Measurements from ENCODE around the gene USP48. TPM values are rescaled to one million over a fixed set of nuclear protein-coding genes. Genes with fewer than 3 reads are reported as not detected.

Gene USP48
- total RNA-seq, 2 donors from 2014 or later, result 129 to 143 TPM

GRCh38 chr1:21669258-21670058 is 113.5 kb downstream of the USP48 start, which contains the start of gene RAP1GAP:
Gene RAP1GAP (minus strand): TSS chr1:21669357. CDS start chr1:21620032, 49,325 bp downstream.
- Mint-ChIP-seq H3K27me3 (ENCODE audit: low read depth) (peaks cover 19% of the 10 kb centered on the region), H3K27ac (no peak within 1 kb of the TSS), H3K4me1 (ENCODE audit: low read depth) (peaks cover 10% of the 10 kb centered on the region), H3K9me3 (no peaks in the 10 kb centered on the region), H3K4me3 (peak within 1 kb of the TSS; percentile 72 to 78), H3K36me3 (ENCODE audit: insufficient read depth in 2 of 2) (no peaks in the 10 kb centered on the region)
- peak; percentile 55 to 66 for ATAC-seq (replicated peaks in 1 of 2)
- DNase-seq, result peak; percentile 46 to 57

DNA sequence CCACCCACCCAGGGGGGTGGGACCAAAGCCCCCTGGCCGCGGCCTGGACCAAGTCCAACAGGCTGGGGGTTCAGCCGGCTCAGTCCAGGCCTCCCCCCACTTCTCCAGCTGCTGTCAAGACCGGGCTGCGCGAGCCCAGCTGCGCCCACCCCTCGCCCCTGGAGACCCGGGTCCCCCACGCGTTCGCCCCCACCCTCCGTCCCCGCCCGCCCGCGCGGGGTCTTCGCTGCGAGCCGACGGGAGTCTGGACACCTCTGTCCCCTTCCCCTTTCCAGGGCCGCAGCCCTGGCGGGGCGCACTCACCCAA is 114.0 kb downstream of the USP48 start:
- peak overlapping the region; percentile 32 to 72 for H3K4me3 Mint-ChIP-seq
- H3K9me3 Mint-ChIP-seq, result no peaks in the 10 kb centered on the region
- ATAC-seq (replicated peaks in 1 of 2) (peak; percentile 3 to 8), DNase-seq (no peak)
- H3K27ac Mint-ChIP-seq, result no peak overlapping the region
- peaks cover 23% of the 10 kb centered on the region for H3K27me3 Mint-ChIP-seq (ENCODE audit: low read depth)
- H3K4me1 Mint-ChIP-seq (ENCODE audit: low read depth), result peaks cover 10% of the 10 kb centered on the region
- no peaks in the 10 kb centered on the region for H3K36me3 Mint-ChIP-seq (ENCODE audit: insufficient read depth in 2 of 2)

GRCh38 chr1:21668232-21668950 is 114.6 kb downstream of the USP48 start:
- DNase-seq (no peak), ATAC-seq (replicated peaks in 1 of 2) (no peak)
- H3K9me3 Mint-ChIP-seq, result no peaks in the 10 kb centered on the region
- H3K4me3 Mint-ChIP-seq, result peak overlapping the region; percentile 32 to 72
- peaks cover 23% of the 10 kb centered on the region for H3K27me3 Mint-ChIP-seq (ENCODE audit: low read depth)
- H3K36me3 Mint-ChIP-seq (ENCODE audit: insufficient read depth in 2 of 2), result no peaks in the 10 kb centered on the region
- no peak overlapping the region for H3K27ac Mint-ChIP-seq
- peaks cover 10% of the 10 kb centered on the region for H3K4me1 Mint-ChIP-seq (ENCODE audit: low read depth)

DNA sequence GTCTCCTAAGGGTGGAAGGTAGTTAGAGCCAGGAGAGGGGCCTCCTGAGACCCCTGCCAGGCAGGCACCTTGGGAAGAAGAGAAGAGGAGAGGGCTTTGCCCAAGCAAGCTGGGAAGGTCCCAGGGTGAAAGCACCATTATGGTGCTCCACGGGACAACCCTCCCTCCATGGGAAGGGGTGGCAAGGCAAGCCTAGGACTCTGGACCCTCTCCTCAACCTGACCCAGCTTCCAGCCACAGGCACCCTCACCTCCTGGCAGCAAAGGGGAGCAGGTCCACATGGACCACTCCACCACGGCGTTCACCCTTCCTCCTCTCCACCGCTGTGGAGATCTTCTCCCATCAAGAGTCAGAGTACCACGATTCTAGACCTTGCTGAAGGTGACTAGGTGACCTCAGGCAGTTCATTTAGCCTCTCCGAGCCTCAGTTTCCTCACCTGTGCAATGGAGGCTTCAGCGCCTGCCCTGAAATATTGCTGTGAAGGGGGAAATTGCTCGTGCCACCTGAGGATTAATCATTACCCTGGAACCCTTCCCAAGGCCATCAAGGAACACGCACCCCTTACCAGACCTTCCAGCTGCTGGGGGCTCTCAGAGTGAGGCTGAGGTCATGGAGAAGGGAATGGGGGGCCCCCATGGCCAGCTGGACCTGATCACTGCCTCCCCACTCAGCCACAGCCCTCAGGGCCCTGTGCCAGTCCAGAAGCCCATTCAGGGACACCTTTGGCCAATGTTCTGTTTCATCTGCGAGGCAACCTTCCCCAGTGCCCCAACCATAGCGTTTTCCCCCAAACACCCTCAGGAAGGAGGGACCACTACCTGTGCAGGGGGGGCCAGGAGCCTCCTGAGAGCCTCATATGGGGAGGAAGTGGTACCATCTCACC is 115.4 kb downstream of the USP48 start:
- peak overlapping the region; percentile 23 for H3K27ac Mint-ChIP-seq
- DNase-seq (no peak), ATAC-seq (replicated peaks in 1 of 2) (no peak)
- H3K4me3 Mint-ChIP-seq, result peak overlapping the region; percentile 14 to 25
- H3K4me1 Mint-ChIP-seq (ENCODE audit: low read depth), result peaks cover 10% of the 10 kb centered on the region
- H3K27me3 Mint-ChIP-seq (ENCODE audit: low read depth), result peaks cover 23% of the 10 kb centered on the region
- H3K36me3 Mint-ChIP-seq (ENCODE audit: insufficient read depth in 2 of 2), result no peaks in the 10 kb centered on the region
- no peaks in the 10 kb centered on the region for H3K9me3 Mint-ChIP-seq

DNA sequence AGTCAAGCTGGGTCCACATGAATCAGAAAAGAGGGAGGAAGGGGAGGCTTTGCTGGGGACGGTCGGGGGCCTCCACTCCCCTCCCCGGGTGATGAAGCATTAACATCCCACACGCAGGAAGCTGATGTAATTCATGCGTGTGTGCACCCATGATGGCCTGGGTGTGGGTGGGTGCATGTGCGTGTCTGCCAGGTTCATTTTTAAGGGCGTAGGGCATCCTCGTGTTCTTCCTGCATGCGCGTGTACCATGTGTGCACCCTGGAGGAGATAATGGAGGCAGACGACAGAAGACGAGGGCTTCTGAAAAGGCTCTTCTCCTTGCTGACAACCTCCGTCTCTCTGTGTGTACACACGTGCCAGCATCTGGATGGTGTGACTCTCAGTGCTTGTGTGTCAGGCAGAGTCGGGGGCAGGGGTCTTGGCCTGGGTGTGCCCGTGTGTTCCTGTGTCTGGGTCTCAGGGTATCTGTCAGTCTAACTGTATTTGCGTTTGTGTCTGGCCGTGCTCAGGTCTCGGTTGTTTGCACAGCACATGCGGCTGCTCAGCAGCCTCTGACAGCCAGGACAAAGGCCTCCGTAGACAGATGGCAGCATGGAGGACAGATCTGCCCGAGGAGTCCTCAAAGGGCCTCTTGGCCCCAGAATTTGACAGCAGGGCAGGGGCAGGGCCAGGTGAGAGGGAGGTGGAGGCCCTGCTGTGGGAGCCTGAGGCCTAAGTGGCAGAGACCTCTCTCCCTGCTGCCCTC is 116.2 kb downstream of the USP48 start:
- H3K4me3 Mint-ChIP-seq, result peak overlapping the region; percentile 14 to 25
- H3K36me3 Mint-ChIP-seq (ENCODE audit: insufficient read depth in 2 of 2), result no peaks in the 10 kb centered on the region
- no peaks in the 10 kb centered on the region for H3K9me3 Mint-ChIP-seq

GRCh38 chr1:21665711-21666575 is 117.0 kb downstream of the USP48 start:
- DNase-seq, result no peak

More for the DNA sequence above, 116.2 kb downstream of the USP48 start:
- Mint-ChIP-seq H3K4me1 (ENCODE audit: low read depth) (peaks cover 10% of the 10 kb centered on the region), H3K27me3 (ENCODE audit: low read depth) (peaks cover 26% of the 10 kb centered on the region), H3K27ac (no peak overlapping the region)
- peak in 1 of 2 donors; percentile 18 for ATAC-seq (replicated peaks in 1 of 2)
- DNase-seq, result no peak

DNA sequence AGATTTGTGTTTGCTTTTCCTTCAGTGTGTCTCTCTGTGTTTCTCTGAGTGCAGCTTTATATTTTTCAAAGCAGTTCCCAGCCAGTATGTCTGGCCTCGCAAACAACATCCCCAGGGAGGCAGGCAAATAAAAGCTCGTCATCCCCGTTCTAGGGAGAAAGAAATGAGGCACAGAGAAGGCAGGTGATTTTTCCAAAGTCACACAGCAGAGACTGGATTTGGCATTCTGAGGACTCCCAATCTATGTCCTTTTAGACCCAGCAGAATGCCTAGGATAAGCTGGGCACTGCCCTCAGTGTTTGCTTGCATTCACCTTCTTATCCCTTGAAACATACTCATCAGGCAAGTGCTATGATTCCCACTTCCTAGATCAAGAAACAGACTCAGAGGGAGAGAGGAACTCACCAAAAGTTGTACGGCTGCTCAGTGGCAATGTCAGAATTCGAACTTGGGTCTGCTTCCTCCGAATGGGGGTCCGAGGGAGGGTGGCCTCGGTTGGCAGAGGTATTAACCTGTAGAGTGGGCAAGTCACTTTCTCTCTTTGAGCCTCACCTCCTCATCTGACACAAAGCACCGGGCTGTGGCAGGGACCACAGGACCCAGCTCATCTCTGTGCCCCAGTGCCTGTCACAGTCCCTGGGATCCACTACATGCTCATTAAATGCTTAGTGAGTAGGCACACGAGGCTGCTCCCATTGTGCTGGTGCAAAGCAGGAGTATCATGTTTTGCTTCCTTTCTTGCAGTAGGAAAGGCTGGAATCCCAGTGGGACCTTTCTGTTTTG is 118.0 kb downstream of the USP48 start:
- ATAC-seq (replicated peaks in 1 of 2) (no peak), DNase-seq (no peak)
- no peaks in the 10 kb centered on the region for H3K36me3 Mint-ChIP-seq (ENCODE audit: insufficient read depth in 2 of 2)
- H3K4me1 Mint-ChIP-seq (ENCODE audit: low read depth), result peaks cover 10% of the 10 kb centered on the region
- peak overlapping the region in 1 of 2 donors; percentile 17 for H3K4me3 Mint-ChIP-seq
- H3K9me3 Mint-ChIP-seq, result no peaks in the 10 kb centered on the region
- no peak overlapping the region for H3K27ac Mint-ChIP-seq
- peaks cover 40% of the 10 kb centered on the region for H3K27me3 Mint-ChIP-seq (ENCODE audit: low read depth)

More at GRCh38 chr1:21665711-21666575, 117.0 kb downstream of the USP48 start:
- Mint-ChIP-seq H3K4me3 (peak overlapping the region in 1 of 2 donors; percentile 17), H3K36me3 (ENCODE audit: insufficient read depth in 2 of 2) (no peaks in the 10 kb centered on the region), H3K4me1 (ENCODE audit: low read depth) (peaks cover 10% of the 10 kb centered on the region), H3K27me3 (ENCODE audit: low read depth) (peaks cover 30% of the 10 kb centered on the region), H3K9me3 (no peaks in the 10 kb centered on the region), H3K27ac (peak overlapping the region; percentile 22)
- ATAC-seq (replicated peaks in 1 of 2), result no peak

DNA sequence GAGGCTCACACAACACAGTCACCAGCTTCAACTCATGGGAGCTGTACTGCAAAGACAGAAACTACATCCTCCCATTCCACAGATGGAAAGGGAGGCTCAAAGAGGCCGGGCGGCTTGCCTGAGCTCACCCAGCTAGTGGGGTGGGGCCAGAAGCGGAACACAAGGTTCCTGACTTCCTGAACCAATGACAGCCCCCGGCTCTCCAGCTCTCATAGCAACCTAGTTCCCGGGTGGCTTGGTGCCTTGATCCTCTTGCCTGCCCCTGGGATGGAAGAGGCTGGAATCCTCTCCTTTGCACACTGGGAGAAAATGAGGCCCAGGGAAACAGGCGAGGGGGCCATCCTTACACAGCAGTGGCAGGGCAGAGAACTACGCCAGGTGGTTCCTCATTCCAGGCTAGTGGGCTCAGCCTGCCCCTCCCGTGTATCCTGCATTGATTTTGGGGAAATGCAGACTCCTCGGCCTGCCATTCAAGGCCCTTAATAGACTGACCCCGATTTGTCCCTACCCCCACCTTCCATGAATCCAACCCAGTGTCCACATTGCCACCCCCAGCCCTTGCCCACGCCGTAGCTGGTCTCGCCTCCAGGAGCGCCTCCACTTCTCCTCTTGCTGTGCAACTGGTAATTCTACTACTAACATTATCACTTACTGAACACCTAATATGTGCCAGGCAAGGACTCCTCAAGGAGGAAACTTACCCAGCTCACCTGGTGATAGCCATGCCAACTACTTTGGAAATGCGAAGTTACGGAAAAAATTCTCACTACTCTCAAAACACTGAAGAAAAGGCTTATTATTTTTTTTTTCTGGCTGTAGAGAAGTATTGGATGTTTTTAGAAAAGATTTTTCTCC is 118.8 kb downstream of the USP48 start:
- peaks cover 17% of the 10 kb centered on the region for H3K4me1 Mint-ChIP-seq (ENCODE audit: low read depth)
- ATAC-seq (replicated peaks in 1 of 2) (no peak), DNase-seq (no peak)
- peaks cover 45% of the 10 kb centered on the region for H3K27me3 Mint-ChIP-seq (ENCODE audit: low read depth)
- H3K36me3 Mint-ChIP-seq (ENCODE audit: insufficient read depth in 2 of 2), result no peaks in the 10 kb centered on the region
- H3K27ac Mint-ChIP-seq, result no peak overlapping the region
- no peaks in the 10 kb centered on the region for H3K9me3 Mint-ChIP-seq
- H3K4me3 Mint-ChIP-seq, result no peak overlapping the region

- H3K27ac Mint-ChIP-seq, result no peak overlapping the region
- H3K9me3 Mint-ChIP-seq, result no peaks in the 10 kb centered on the region
- no peak overlapping the region for H3K4me3 Mint-ChIP-seq
- no peak for DNase-seq
- H3K4me1 Mint-ChIP-seq (ENCODE audit: low read depth), result peaks cover 17% of the 10 kb centered on the region
- H3K36me3 Mint-ChIP-seq (ENCODE audit: insufficient read depth in 2 of 2), result no peaks in the 10 kb centered on the region
- H3K27me3 Mint-ChIP-seq (ENCODE audit: low read depth), result peaks cover 44% of the 10 kb centered on the region
- ATAC-seq (replicated peaks in 1 of 2), result no peak
Measured at GRCh38 chr1:21663248-21663950, 119.5 kb downstream of the USP48 start.

Measured in activated T-cell treated with anti-CD3 and anti-CD28 coated beads, Interleukin-2, amount 50 U/mL, for 72 hours (primary cell).